ENCODE measurements around the gene ARL6IP6.

GRCh38 chr2:152706477-152707021 lies 11.9 kb upstream of the ARL6IP6 start:
- no peak for TF ChIP-seq POLR2AphosphoS5 (IDR thresholded peaks at IDR 0.05)
- no peak for TF ChIP-seq POLR2A (IDR thresholded peaks at IDR 0.05)
- no peak for TF ChIP-seq CTCF (IDR thresholded peaks at IDR 0.05)
